ENCODE data around the gene NRSN2. TPM values are rescaled to one million over a fixed set of nuclear protein-coding genes. Genes with fewer than 3 reads are reported as not detected.
A peak's percentile ranks its signal among the peaks of the same experiment; 100 is the strongest.

The NRSN2 gene
- total and polyA plus RNA-seq, 2 donors (not counting 3 experiments of a cell fraction or from before 2014, with no cell fraction given) = 36.9 to 64.1 TPM

DNA sequence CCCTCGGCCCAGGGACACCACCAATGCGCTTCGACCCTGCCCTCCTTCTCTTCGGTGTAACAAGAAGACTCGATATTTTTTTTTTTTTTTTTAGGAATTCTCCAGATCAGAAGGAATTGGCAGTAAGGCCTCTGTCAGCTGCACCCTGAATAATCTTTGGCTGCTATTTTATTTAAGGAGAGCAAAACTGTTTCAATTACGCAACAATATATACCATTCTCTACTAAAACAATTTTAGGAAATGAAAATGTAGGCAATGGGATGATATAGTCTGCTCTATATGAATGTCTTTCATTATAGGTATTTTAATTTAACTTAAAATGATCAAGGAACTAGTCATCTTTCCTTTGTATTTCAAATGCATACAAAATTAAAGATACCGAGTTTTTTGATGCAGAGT lies 36.3 kb upstream of the NRSN2 start:
- intact Hi-C loops (cut with micrococcal nuclease) (loop anchor here (1.0 kb wide), 2 partner anchors 13 to 14 kb away; partner anchors contain the start of gene ZCCHC3), dilution Hi-C loops (cut with MboI; ENCODE audit: extremely low pct_ligation_motif_present, low sequenced_read_pairs) (no loop called here)
- no peaks in the 10 kb centered on the region for H3K36me3 ChIP-seq (ENCODE audit: control insufficient read depth in 2 of 2, extremely low read depth in 1 of 2, insufficient read depth in 2 of 2, low read length in 2 of 2)
- ChIA-PET POLR2A (interaction anchor here (0.7 to 1.8 kb wide), 4 partner anchors 12 to 673 kb away, joined by 5 to 9 read pairs (median 7); partner anchors contain the start of gene SOX12), CTCF (interaction anchor here (1.1 to 2.0 kb wide), 5 partner anchors 11 to 121 kb away, joined by 3 to 18 read pairs (median 8); partner anchors contain the start of gene SOX12)
- H3K9me3 ChIP-seq (replicated peaks; ENCODE audit: control insufficient read depth, insufficient read depth, low read length) = no peaks in the 10 kb centered on the region
- H3K27me3 ChIP-seq (ENCODE audit: control insufficient read depth in 2 of 2, insufficient read depth in 2 of 2, low read length in 2 of 2) = no peaks in the 10 kb centered on the region
- H3K4me2 ChIP-seq (ENCODE audit: insufficient read depth, low read length) = peak overlapping the region; percentile 37
- H2AFZ ChIP-seq (ENCODE audit: low read depth, low read length) = no peak overlapping the region
- DNase-seq (ENCODE audit: low read depth, low spot score) = no peak
- no peaks in the 10 kb centered on the region for H3K79me2 ChIP-seq (ENCODE audit: control insufficient read depth, insufficient read depth, low read length)
- H3K4me3 ChIP-seq (replicated peaks in 1 of 3; ENCODE audit: insufficient read depth in 1 of 3, low read depth in 1 of 3, low read length in 3 of 3) = no peak overlapping the region
- H3K27ac ChIP-seq (ENCODE audit: insufficient read depth, low read depth, low read length) = peak overlapping the region; percentile 96
- H4K20me1 ChIP-seq (replicated peaks; ENCODE audit: control insufficient read depth, extremely low read depth, insufficient read depth, low read length) = no peaks in the 10 kb centered on the region
- TF ChIP-seq, protein P1, sequence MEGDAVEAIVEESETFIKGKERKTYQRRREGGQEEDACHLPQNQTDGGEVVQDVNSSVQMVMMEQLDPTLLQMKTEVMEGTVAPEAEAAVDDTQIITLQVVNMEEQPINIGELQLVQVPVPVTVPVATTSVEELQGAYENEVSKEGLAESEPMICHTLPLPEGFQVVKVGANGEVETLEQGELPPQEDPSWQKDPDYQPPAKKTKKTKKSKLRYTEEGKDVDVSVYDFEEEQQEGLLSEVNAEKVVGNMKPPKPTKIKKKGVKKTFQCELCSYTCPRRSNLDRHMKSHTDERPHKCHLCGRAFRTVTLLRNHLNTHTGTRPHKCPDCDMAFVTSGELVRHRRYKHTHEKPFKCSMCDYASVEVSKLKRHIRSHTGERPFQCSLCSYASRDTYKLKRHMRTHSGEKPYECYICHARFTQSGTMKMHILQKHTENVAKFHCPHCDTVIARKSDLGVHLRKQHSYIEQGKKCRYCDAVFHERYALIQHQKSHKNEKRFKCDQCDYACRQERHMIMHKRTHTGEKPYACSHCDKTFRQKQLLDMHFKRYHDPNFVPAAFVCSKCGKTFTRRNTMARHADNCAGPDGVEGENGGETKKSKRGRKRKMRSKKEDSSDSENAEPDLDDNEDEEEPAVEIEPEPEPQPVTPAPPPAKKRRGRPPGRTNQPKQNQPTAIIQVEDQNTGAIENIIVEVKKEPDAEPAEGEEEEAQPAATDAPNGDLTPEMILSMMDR (IDR thresholded peaks at IDR 0.05; ENCODE audit: extremely low read depth in 1 of 2, insufficient read depth in 1 of 2, low read depth in 1 of 2, low read length in 2 of 2) = no peak
- TF ChIP-seq MYC (IDR thresholded peaks at IDR 0.05; ENCODE audit: low read depth, low read length) = no peak
- no peak for TF ChIP-seq POLR2AphosphoS5 (IDR thresholded peaks at IDR 0.05; ENCODE audit: insufficient read depth, low read depth, low read length)
- TF ChIP-seq, protein P2, sequence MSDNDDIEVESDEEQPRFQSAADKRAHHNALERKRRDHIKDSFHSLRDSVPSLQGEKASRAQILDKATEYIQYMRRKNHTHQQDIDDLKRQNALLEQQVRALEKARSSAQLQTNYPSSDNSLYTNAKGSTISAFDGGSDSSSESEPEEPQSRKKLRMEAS (IDR thresholded peaks at IDR 0.05; ENCODE audit: insufficient read depth, insufficient read length) = no peak
- TF ChIP-seq JUN (IDR thresholded peaks at IDR 0.05; ENCODE audit: borderline replicate concordance, insufficient read depth, insufficient read length, low read depth) = no peak
- TF ChIP-seq POLR2A (IDR thresholded peaks at IDR 0.05; ENCODE audit: low read depth, low read length) = no peak
- TF ChIP-seq EZH2 (IDR thresholded peaks at IDR 0.05; ENCODE audit: borderline replicate concordance, low read depth, low read length, severe bottlenecking) = no peak
- TF ChIP-seq GATA2 (IDR thresholded peaks at IDR 0.05; ENCODE audit: insufficient read depth, insufficient read length, low read depth, low read length) = no peak
- no peak for TF ChIP-seq FOS (IDR thresholded peaks at IDR 0.05; ENCODE audit: borderline replicate concordance, insufficient read depth, low read length)
- peak overlapping the region; percentile 19 for H3K9ac ChIP-seq (replicated peaks; ENCODE audit: extremely low read depth, insufficient read depth, low read length)
- H3K9me1 ChIP-seq (replicated peaks; ENCODE audit: control insufficient read depth, extremely low read depth, insufficient read depth, low read length) = no peaks in the 10 kb centered on the region
- H3K4me1 ChIP-seq (ENCODE audit: control insufficient read depth, extremely low read depth, insufficient read depth, low read length) = peaks cover 31% of the 10 kb centered on the region
- no peak for FAIRE-seq
- no TSS peak for BruUV-seq (replicated peaks)
